NCI-H2196 (cell line): ENCODE data around the gene SPATA31D1.
A peak's percentile ranks its signal among the peaks of the same experiment; 100 is the strongest.

Experiments used
- DNase-seq: peaks from one replicate; lab custom pipeline; 2025; ENCODE audit not compliant: unreplicated experiment; lab: John Stamatoyannopoulos, UW

The SPATA31D1 gene

GRCh38 chr9:82021198-82021597, 32.6 kb downstream of the SPATA31D1 start:
- peak; percentile 19 for DNase-seq

GRCh38 chr9:82022121-82022520, 33.5 kb downstream of the SPATA31D1 start:
- no peak for DNase-seq

- no peak for DNase-seq
Measured at GRCh38 chr9:82024908-82025307, 36.3 kb downstream of the SPATA31D1 start.

- peak; percentile 64 for DNase-seq
Measured at GRCh38 chr9:82031538-82032280, 43.1 kb downstream of the SPATA31D1 start.

- DNase-seq: no peak
Measured at GRCh38 chr9:82034956-82035731, 46.6 kb downstream of the SPATA31D1 start.

- no peak for DNase-seq
Measured at GRCh38 chr9:82036086-82036485, 47.5 kb downstream of the SPATA31D1 start.

GRCh38 chr9:82037126-82037525, 48.6 kb downstream of the SPATA31D1 start:
- DNase-seq: no peak

- DNase-seq: no peak
Measured at GRCh38 chr9:82038897-82039296, 50.3 kb downstream of the SPATA31D1 start.
